Right cardiac atrium (tissue), 5 donors: ENCODE measurements around the gene GIPR. TPM values are rescaled to one million over a fixed set of nuclear protein-coding genes. Genes with fewer than 3 reads are reported as not detected.

ENCODE experiments used
- ATAC-seq, 2 donors: fragments of 200-7000 bp; cut with Tn5 transposase; one replicate each; pipeline versions ENCODE4 v1.8.0 to v1.9.1; 2020; ENCODE audit warnings: moderate library complexity in 2 of 2, mild to moderate bottlenecking in 1 of 2
- DNase-seq, 3 donors: peaks; one replicate each; pipeline ENCODE4 v3.0.0-alpha.2; 2020
- H3K27ac ChIP-seq: one replicate; pipeline ENCODE4 v1.5.1; 2013; ENCODE audit warnings: mild to moderate bottlenecking, low read length, control low read depth, moderate library complexity
- H3K27me3 ChIP-seq: one replicate; pipeline ENCODE4 v1.6.1; 2013; ENCODE audit not compliant: control insufficient read depth, insufficient read depth
- H3K4me1 ChIP-seq: one replicate; pipeline ENCODE4 v1.6.1; 2013; ENCODE audit warnings: low read length; ENCODE audit not compliant: control insufficient read depth, insufficient read depth
- H3K4me3 ChIP-seq: one replicate; pipeline ENCODE4 v1.5.1; 2013; ENCODE audit warnings: low read length, control low read depth
- H3K9me3 ChIP-seq: one replicate; pipeline ENCODE4 v1.6.1; 2013; ENCODE audit warnings: low read length; ENCODE audit not compliant: control insufficient read depth
- WGBS: extraction: QIAGEN DNeasy Blood & Tissue Kit; methylation state at CpG from one replicate; pipeline ENCODE4 v1.1.7; 2013; 5-methylcytosine and 5-hydroxymethylcytosine counted together
- intact Hi-C, 4 donors: fragments of 100-400 bp; cut with DNase I; formaldehyde crosslinking; loops; one replicate each; pipeline versions ENCODE4 v1.11.0 to v1.14.0; 2022 to 2023
- polyA plus RNA-seq: library from polyadenylated mRNA; stranded (reverse); fragments of 200-250 nt; gene quantifications from one replicate; pipeline ENCODE4 v1.2.3, GENCODE V29; 2013
- total RNA-seq, 4 donors: library from RNA; stranded (reverse); fragmentation: NEBNext Ultra II Directional; extraction: Animal tissue kit (Norgen Biotek cat#: 25700); gene quantifications; one replicate each; pipeline ENCODE4 v1.2.1, GENCODE V29; 2021
- donor health status: healthy with polysubstance abuse.
- donor health status: DM: no; HTN: yes; CAD: no.
- donor health status: DM: no; HTN: no; CAD: no.
- donor health status: DM: no; HTN: yes; CAD: no; lungs with severe emphysema.
- donor health status: DM: yes; HTN: yes; CAD: no.

The GIPR gene
- total and polyA plus RNA-seq, 5 donors: 8.5 to 16.7 (median 12.2) TPM

DNA sequence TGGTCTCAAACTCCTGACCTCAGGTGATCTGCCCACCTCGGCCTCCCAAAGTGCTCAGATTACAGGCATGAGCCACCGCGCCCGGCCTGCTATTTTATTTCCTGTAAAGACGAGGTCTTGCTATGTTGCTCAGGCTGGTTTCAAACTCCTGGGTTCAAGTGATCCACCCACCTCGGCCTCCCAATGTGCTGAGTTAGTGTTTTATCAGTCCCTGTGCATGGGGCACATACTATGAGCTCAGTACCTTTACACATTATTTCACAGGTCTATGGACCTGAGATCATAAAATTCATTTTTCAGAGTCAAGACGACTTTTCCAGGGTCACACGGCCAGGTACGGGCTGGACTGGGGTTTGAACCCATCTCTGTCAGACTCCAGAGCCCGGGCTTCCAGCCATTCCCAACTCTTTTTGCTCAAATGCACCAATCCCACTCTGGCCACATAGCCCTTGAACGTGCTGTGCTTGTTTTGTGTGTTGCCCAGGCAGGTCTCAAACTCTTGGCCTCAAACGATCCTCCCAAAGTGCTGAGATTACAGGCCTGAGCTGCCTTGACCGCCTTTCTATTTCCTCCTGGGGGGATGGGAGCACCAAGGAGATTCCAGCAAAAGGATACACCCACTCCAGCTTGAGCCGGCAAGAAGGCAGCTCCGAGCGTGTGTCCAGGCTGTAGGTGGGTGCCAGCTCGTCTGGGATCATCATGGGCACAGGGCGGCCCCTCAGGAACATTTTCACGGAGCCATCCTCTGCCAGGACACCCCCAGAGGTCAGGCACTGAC, 29.9 kb upstream of the GIPR start:
- WGBS: 74% methylated on average over 19 of the region's 19 CpGs

DNA sequence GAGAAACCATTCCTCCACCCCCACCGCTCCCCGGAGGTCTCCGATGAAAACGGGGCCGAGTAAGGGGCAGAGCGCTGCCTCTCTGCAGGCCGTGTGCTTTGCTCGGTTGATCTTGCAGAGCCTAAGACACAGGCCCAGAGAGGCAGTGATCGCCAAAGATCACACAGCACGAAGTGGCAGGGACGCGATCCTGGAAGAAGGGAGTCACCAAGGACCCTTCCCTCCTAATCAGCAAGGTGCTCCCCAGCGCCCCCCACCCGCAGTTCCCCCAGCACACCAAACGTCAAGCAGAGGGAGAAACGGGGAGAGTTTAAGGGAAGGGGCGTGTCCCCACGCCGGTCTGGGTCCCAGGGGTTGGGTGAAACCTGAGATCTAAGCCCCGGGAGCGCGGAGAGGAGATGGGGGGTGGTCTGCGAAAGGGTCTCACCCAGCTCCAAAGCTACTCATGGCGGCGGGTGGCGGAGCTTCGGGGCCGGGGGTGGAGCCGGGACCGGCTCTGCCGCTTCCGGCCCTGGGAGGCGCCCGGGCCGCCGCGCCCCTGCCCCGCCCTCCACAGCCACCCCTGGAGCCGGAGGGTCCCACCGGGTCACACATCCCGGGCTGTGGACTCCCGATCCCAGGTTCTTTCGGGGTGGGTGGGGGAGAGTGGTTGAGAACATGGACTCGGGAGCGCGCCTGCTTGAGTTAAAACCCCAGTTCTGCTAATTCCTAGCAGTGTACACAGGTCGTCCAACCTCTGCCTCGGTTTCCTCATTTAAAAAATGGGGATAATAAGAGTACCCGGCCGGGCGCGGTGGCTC, 28.9 kb upstream of the GIPR start, which contains the start of gene EML2:
Gene EML2 (minus strand): TSS at position 468 of the 800 bp plus-strand sequence. CDS start 21 bp downstream, at position 447.
- H3K4me3 ChIP-seq: peak within 1 kb of the TSS; percentile 68
- peaks cover 2% of the 10 kb centered on the region for H3K4me1 ChIP-seq
- H3K27me3 ChIP-seq: no peaks in the 10 kb centered on the region
- no peak within 1 kb of the TSS for H3K27ac ChIP-seq
- 5% methylated on average over 52 of the region's 52 CpGs for WGBS
- intact Hi-C loops: no loop called here
- peak; percentile 42 to 48 for ATAC-seq
- H3K9me3 ChIP-seq: no peaks in the 10 kb centered on the region
- peak; percentile 52 to 81 (median 80) for DNase-seq

More for the DNA sequence above, 29.9 kb upstream of the GIPR start:
- Histone ChIP-seq H3K9me3 (no peaks in the 10 kb centered on the region), H3K27ac (no peak overlapping the region), H3K27me3 (no peaks in the 10 kb centered on the region), H3K4me3 (no peak overlapping the region), H3K4me1 (peaks cover 2% of the 10 kb centered on the region)
- intact Hi-C loops: no loop called here
- DNase-seq (peak in 1 of 3 donors; percentile 47), ATAC-seq (no peak)

DNA sequence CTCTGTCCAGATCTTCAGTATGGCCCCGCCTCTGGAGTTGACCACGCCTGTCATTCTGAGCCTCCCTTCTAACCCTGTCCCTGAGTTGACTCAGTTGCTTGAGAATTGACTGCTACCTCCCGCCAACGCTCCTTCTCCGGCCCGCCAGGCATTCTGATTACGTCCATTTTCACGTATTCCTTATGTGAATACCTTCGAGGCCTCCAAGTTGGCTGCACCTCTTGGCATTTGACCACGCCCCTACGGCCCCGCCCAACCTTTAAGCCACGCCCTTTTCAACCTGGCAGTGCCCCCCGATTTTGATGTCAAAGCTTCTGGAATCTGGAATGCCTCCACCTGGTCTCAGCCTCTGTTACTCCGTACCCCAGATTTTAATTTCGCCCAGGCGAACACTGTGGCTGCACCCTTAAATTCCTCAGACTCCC, 27.2 kb upstream of the GIPR start:
- H3K9me3 ChIP-seq: no peaks in the 10 kb centered on the region
- no peak overlapping the region for H3K27ac ChIP-seq
- no peaks in the 10 kb centered on the region for H3K27me3 ChIP-seq
- H3K4me3 ChIP-seq: no peak overlapping the region
- H3K4me1 ChIP-seq: peaks cover 2% of the 10 kb centered on the region
- WGBS: 56% methylated on average over 17 of the region's 17 CpGs
- DNase-seq (peak; percentile 20 to 67 (median 66)), ATAC-seq (no peak)
- intact Hi-C loops: loop anchor here (5.0 to 10.0 kb wide), 3 partner anchors 34 to 116 kb away; partner anchors contain the start of gene OPA3 (in 1 of the 4)

DNA sequence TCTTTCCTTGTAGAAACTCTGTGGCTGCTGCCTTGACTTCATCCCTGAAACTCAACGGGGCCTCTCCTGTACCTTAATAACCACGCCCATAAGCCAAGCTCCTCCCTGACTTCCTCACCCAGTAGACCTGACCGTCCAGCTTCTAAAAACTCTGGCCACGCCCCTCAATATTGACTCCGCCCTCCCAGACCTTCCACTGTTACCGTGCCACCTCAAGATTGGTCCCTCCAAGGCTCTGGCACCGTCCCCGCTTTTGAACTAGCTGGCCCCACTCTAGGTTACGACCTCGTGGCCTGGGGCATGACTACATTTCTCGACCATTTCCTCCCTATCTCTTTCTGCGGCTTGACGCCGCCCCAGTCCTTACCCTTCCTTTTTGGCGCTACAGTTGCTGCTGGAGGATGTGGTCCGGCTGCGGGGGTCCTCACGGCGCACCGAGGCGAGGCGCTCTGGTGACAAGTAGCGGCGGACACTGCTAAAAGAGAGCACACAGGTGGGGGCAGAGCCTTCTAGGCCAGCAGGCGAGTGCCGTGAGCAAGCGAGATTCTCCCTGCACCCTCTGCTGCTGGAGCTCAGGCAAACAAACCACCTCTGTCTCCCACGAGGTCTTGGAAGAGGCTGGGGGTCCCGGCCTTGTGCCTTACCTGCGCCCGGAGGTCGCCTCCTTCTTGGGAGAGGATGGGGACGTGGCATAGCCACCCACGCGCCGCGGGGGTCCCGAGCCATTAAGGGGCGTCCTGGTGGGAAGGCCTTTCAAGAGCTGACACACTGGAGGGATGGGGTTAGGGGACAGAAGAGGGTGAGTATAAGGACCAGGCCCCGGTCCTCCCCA, 26.5 kb upstream of the GIPR start:
- DNase-seq: peak; percentile 84 to 90 (median 84)
- H3K4me3 ChIP-seq: peak overlapping the region; percentile 27
- WGBS: 1% methylated on average over 40 of the region's 40 CpGs
- H3K4me1 ChIP-seq: peaks cover 2% of the 10 kb centered on the region
- intact Hi-C loops: loop anchor here (2.0 to 10.0 kb wide), 4 partner anchors 34 to 119 kb away; partner anchors contain the start of gene OPA3 (in 1 of the 4)
- H3K27ac ChIP-seq: peak overlapping the region; percentile 78
- H3K27me3 ChIP-seq: no peaks in the 10 kb centered on the region
- peak; percentile 47 to 56 for ATAC-seq
- H3K9me3 ChIP-seq: no peaks in the 10 kb centered on the region

DNA sequence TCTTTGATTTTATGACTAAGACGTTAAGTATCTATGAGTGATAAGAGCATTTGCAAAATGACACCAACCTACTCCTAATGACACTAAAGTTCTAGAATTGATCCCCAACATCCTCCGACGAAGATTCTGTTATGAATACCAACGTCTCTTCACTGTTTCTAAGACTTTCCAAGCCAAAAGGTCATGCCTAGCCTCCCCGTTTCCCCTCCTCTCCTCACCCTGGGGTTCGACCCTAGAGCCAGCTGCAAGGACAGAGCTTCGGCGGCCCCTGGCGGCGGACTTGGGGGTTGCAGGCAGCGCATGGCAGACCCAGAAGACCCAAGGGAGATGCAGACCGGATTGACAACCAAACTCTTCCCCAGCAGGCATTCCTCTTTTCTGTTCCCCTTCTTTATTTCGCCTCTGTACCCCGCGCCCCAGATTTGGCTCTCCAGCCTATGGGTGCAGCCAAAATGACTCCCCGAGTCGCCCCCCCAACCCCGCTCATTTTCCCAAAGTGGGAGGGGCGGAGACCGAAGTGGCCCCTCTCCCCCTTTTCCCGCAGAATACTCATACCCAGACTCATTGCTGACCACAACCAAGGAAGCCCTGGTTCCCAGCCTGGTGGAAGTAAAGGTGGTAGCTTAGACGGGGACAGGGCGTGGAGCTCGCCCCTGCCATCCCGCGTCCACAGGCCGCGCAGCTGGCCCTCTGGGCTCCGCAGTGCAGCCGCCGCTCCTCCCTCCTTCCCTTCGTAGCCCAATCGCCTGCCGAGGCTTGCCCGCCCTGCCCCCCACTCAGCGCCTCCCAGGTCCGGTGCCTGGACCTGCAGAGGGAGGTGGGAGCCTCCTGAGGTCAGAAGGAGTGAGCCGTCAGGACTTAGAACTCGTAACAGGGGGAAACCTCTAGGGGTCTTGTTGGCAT, 24.7 kb upstream of the GIPR start:
- DNase-seq: peak; percentile 83 to 95 (median 95)
- Histone ChIP-seq H3K27ac (no peak overlapping the region), H3K9me3 (no peaks in the 10 kb centered on the region), H3K4me1 (peaks cover 2% of the 10 kb centered on the region), H3K4me3 (no peak overlapping the region), H3K27me3 (no peaks in the 10 kb centered on the region)
- intact Hi-C loops: loop anchor here (2.0 to 10.0 kb wide), 4 partner anchors 36 to 120 kb away; partner anchors contain the start of gene OPA3 (in 1 of the 4)
- WGBS: 10% methylated on average over 39 of the region's 39 CpGs
- peak; percentile 43 to 58 for ATAC-seq

DNA sequence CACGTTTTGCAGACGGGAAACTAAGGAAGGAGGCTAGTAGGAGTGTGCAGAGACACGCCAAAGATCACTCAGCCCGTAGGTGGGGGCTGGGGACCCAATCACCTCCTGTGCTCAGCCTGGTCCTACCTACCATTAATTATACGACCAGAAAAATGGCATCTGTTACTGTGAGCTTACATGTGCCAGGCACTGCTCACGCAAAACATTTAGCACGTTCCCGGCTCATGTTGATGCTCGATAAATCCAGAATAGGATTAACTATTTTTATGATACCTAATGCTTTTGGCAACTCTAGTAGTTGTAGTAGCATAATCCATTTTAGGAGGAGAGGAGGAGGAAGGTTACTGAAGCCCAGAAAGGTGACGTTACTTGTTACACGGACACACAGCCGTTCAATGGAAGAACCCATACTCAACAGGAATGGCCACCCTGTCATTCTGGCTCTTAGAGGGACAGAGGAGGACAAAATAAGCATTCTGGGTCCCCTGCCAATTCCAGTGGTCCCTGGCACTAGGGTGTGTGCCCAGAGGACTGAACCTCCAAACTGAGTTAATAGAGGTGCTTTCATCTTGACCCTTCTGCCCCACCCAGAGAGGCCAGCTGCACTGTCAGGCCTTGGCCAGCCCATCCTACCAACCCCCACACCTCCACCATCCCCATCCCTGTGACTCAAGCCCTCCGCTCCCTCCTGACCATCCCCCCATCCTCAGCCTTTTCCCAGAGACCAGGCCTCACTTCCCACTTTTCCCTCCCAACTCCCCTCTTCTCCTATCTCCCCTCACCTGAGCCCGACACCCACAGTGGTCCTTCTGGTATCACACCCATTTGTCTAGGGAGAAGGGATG, 23.9 kb upstream of the GIPR start:
- intact Hi-C loops: loop anchor here (2.0 to 10.0 kb wide), 4 partner anchors 37 to 121 kb away; partner anchors contain the start of gene OPA3 (in 1 of the 4)
- H3K27me3 ChIP-seq: no peaks in the 10 kb centered on the region
- no peaks in the 10 kb centered on the region for H3K9me3 ChIP-seq
- no peak overlapping the region for H3K27ac ChIP-seq
- peaks cover 2% of the 10 kb centered on the region for H3K4me1 ChIP-seq
- peak in 1 of 3 donors; percentile 24 for DNase-seq
- WGBS: 51% methylated on average over 14 of the region's 14 CpGs
- ATAC-seq: no peak
- H3K4me3 ChIP-seq: no peak overlapping the region

DNA sequence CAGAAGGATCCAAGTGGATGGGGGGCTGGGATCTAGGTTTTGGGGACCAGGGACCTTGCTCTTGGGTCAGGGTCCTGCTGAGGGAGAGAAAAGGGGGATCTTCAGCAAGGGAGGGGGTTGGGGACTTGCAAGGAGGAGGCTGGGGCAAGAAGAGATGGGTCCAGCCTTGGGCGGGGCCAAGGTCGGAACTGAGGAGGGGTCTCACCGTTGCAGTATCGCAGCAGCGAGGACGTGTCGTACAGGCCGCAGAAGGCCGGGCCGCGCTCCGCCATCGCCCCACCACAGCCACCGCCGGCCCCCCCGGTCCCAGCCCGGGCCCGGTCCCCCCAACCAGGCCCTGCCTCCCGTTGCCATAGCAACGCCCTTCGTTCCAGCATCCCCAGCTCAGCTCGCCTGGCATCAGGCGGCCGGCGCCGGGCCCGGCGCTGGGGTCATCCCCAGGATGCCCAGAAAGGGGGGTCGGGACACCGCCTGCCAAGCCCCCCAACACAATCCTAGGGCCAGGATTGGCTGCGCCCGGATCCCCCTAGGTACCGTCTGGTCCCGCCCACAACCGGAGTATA, 22.9 kb upstream of the GIPR start:
- Histone ChIP-seq H3K4me3 (no peak overlapping the region), H3K9me3 (no peaks in the 10 kb centered on the region), H3K27me3 (no peaks in the 10 kb centered on the region), H3K4me1 (peaks cover 2% of the 10 kb centered on the region), H3K27ac (no peak overlapping the region)
- intact Hi-C loops: loop anchor here in 3 of 4 donors (10.0 kb wide), 2 partner anchors 60 to 120 kb away; partner anchors contain the start of gene OPA3 (in 1 of the 3)
- ATAC-seq: no peak
- WGBS: 12% methylated on average over 35 of the region's 35 CpGs
- DNase-seq: peak in 1 of 3 donors; percentile 61

DNA sequence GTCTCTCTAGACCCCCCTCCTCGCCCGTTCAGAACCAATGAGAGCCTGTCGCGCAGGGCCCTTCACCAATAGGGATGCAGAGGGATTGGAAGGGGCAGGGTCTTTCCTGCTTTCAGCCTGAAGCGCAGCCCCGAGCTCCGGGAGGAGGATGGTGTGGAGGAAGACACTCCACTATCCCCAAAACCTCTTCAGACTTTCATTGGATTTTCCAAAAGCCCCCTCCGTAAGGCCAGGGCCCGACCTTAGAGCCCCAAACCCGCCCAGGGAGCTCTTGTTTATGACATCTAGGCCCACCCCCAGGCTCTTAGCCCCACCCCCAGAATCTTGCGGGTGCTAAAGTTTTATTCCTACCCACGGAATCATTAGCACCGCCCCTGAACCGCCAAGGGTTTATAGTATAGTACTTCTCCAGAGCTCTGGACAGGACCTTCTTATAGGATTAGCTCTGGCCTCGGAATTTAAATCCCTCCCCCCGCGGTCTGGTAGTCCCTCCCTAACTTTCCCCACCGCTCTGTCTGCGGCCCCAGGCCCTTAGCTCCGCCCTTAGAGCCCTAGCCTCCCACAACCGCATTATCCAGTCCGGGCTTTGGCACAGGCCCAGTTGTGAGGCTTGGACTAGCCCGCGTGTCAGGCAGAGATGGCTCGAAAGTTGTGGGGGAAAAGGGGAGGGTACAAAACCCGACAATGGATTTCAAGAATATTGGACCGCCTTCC, 22.2 kb upstream of the GIPR start:
- Histone ChIP-seq H3K4me3 (peak overlapping the region; percentile 51), H3K27ac (no peak overlapping the region), H3K4me1 (peaks cover 2% of the 10 kb centered on the region), H3K27me3 (no peaks in the 10 kb centered on the region), H3K9me3 (no peaks in the 10 kb centered on the region)
- ATAC-seq (peak; percentile 74 to 84), DNase-seq (peak; percentile 79 to 92 (median 89))
- intact Hi-C loops: loop anchor here in 3 of 4 donors (10.0 kb wide), 2 partner anchors 61 to 121 kb away; partner anchors contain the start of gene OPA3 (in 1 of the 3)
- under 1% methylated on average over 27 of the region's 27 CpGs for WGBS
